Measurements from ENCODE around the gene RAB37. TPM values are rescaled to one million over a fixed set of nuclear protein-coding genes. Genes with fewer than 3 reads are reported as not detected.

The RAB37 gene
- total and polyA plus RNA-seq, 2 of the 8 experiments (the other 6 are each of a cell fraction or from before 2014, with no cell fraction given): 5.5 to 6.1 TPM

DNA sequence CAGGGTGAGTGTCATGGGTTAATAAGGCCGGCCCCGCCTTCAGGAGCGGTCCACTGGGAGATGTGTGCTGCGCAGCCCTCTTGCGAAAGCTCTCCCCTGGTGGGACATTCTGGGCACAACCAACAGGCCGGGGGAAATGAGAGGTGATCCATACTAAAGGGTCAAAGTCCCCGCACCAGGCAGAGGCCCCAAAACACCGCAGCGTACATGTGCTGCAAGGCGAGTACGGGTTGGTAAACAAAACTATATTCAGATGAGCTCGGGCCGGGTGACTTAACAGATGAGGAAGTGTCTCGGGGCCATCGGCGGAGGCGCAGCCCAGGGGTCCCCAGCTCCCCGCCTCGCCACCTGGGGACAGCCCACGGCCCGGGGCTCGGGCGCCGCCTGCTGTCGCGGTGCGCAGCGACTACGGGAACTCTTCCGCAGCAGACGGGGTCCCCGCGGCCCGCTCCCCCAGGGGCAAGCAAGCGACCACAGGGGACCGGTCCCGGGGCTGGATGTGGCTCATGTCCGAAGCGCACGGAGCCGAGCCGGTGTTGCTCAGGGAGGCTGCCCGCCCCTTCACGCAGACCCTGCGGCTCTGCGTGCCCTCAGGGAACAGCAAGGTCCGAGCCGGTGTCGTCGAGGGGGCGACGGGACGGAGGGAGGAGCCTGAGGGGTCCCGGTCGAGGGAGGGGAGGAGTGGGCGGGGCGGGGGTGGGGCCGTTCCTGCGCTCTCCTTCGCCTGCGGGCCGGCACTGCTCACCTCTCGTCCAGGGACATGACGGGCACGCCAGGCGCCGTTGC, at the start of gene RAB37 (continued):
- TF ChIP-seq, protein P1, sequence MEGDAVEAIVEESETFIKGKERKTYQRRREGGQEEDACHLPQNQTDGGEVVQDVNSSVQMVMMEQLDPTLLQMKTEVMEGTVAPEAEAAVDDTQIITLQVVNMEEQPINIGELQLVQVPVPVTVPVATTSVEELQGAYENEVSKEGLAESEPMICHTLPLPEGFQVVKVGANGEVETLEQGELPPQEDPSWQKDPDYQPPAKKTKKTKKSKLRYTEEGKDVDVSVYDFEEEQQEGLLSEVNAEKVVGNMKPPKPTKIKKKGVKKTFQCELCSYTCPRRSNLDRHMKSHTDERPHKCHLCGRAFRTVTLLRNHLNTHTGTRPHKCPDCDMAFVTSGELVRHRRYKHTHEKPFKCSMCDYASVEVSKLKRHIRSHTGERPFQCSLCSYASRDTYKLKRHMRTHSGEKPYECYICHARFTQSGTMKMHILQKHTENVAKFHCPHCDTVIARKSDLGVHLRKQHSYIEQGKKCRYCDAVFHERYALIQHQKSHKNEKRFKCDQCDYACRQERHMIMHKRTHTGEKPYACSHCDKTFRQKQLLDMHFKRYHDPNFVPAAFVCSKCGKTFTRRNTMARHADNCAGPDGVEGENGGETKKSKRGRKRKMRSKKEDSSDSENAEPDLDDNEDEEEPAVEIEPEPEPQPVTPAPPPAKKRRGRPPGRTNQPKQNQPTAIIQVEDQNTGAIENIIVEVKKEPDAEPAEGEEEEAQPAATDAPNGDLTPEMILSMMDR (IDR thresholded peaks at IDR 0.05; ENCODE audit: control extremely low read depth in 1 of 3, insufficient read depth in 1 of 3, low read depth in 1 of 3, low read length in 3 of 3): peak; percentile 41 to 64 (median 60)
- TF ChIP-seq POU5F1 (IDR thresholded peaks at IDR 0.05; ENCODE audit: low read depth, low read length): no peak
- TF ChIP-seq PHF8 (conservative IDR thresholded peaks at IDR 0.05; ENCODE audit: low read depth, low read length): no peak
- TF ChIP-seq CEBPB (IDR thresholded peaks at IDR 0.05; ENCODE audit: low read depth, low read length): peak; percentile 91
- TF ChIP-seq TEAD4 (IDR thresholded peaks at IDR 0.05; ENCODE audit: low read depth, low read length): no peak
- TF ChIP-seq BRCA1 (IDR thresholded peaks at IDR 0.05; ENCODE audit: low read depth, low read length): no peak
- TF ChIP-seq, protein P2, sequence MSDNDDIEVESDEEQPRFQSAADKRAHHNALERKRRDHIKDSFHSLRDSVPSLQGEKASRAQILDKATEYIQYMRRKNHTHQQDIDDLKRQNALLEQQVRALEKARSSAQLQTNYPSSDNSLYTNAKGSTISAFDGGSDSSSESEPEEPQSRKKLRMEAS (IDR thresholded peaks at IDR 0.05): no peak; the same call in none of the 2 replicates
- no peak for TF ChIP-seq POLR2AphosphoS5 (IDR thresholded peaks at IDR 0.05; ENCODE audit: low read depth, low read length)
- no peak for TF ChIP-seq SP2 (IDR thresholded peaks at IDR 0.05; ENCODE audit: low read length)
- 0 out of 2 replicates have a peak, but pooled peaks have one; percentile 37 for TF ChIP-seq RBBP5 (IDR thresholded peaks at IDR 0.05; ENCODE audit: borderline replicate concordance, low read depth, low read length)
- no peak for TF ChIP-seq RNF2 (IDR thresholded peaks at IDR 0.05; ENCODE audit: borderline replicate concordance, low read depth, low read length, missing control alignments, poor library complexity, severe bottlenecking)
- peak in 1 of 2 experiments; percentile 16; a peak in 1 of 3 replicates for TF ChIP-seq EP300 (IDR thresholded peaks at IDR 0.05; ENCODE audit: borderline replicate concordance in 1 of 2, low read depth in 2 of 2, low read length in 2 of 2)
- peak; percentile 67; the same call in 1 of the 2 replicates for TF ChIP-seq KDM1A (IDR thresholded peaks at IDR 0.05; ENCODE audit: borderline replicate concordance, low read length)
- TF ChIP-seq, protein P3, sequence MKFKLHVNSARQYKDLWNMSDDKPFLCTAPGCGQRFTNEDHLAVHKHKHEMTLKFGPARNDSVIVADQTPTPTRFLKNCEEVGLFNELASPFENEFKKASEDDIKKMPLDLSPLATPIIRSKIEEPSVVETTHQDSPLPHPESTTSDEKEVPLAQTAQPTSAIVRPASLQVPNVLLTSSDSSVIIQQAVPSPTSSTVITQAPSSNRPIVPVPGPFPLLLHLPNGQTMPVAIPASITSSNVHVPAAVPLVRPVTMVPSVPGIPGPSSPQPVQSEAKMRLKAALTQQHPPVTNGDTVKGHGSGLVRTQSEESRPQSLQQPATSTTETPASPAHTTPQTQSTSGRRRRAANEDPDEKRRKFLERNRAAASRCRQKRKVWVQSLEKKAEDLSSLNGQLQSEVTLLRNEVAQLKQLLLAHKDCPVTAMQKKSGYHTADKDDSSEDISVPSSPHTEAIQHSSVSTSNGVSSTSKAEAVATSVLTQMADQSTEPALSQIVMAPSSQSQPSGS (IDR thresholded peaks at IDR 0.05; ENCODE audit: low read length): no peak
- TF ChIP-seq GTF2F1 (IDR thresholded peaks at IDR 0.05; ENCODE audit: borderline replicate concordance, low read depth, low read length): no peak
- no peak for TF ChIP-seq CHD1 (IDR thresholded peaks at IDR 0.05; ENCODE audit: low read depth, low read length)
- peak; percentile 37; the same call in 1 of the 2 replicates for TF ChIP-seq SUZ12 (IDR thresholded peaks at IDR 0.05; ENCODE audit: low read length)
- peak; percentile 46 to 65; a peak in 3 of 4 replicates for TF ChIP-seq RAD21 (IDR thresholded peaks at IDR 0.05 in 1 of 2, conservative IDR thresholded peaks at IDR 0.05 in 1 of 2; ENCODE audit: low read depth in 2 of 2, low read length in 2 of 2)

All from H1 (cell line).